Transverse colon (tissue), 4 donors: Measurements from ENCODE around the gene SH2D2A.

Experiments
- CTCF ChIP-seq, 5 experiments: fragments of 200-600 bp in 3 of 5; fragments of 450-650 bp in 2 of 5; sonication (generic) in 3 of 5; IDR thresholded peaks; 1 replicate in 2 of 5; 2 replicates in 3 of 5; pipeline ENCODE4 v1.5.1; 2016 to 2017; ENCODE audit warnings: antibody characterized with exemption in 5 of 5, inconsistent platforms in 3 of 5, mild to moderate bottlenecking in 2 of 5, moderate library complexity in 1 of 5
- EP300 ChIP-seq: sonication (generic); formaldehyde crosslinking; IDR thresholded peaks from one replicate; pipeline ENCODE4 v1.6.1; 2017; ENCODE audit warnings: antibody characterized with exemption, low read depth
- POLR2AphosphoS5 ChIP-seq, 3 donors: sonication (generic); formaldehyde crosslinking; IDR thresholded peaks; one replicate each; pipeline ENCODE4 v1.6.1; 2016; ENCODE audit warnings: antibody characterized with exemption in 3 of 3

- TF ChIP-seq CTCF (IDR thresholded peaks at IDR 0.05) (no peak), POLR2AphosphoS5 (IDR thresholded peaks at IDR 0.05) (no peak), EP300 (no peak)
These were observed 32.0 kb upstream of the SH2D2A start for GRCh38 chr1:156848461-156849150.
